NCI-H510A treated with DMSO at 0.1 percent for 48 hours (cell line): Measurements from ENCODE around the gene RPN1.
"Not testable (repeated sequence)": the region's sequence is repeated elsewhere in the genome, so short reads cannot be mapped to it uniquely, and the experiment has no call there.

Experiments used
- DNase-seq: peaks from one replicate; lab custom pipeline; 2025; lab: John Stamatoyannopoulos, UW

Gene RPN1

GRCh38 chr3:128609294-128609693, 41.3 kb downstream of the RPN1 start:
- no peak for DNase-seq

- DNase-seq, result no peak
These were observed 42.9 kb downstream of the RPN1 start for GRCh38 chr3:128607710-128608048.

- DNase-seq, result no peak
These were observed 44.5 kb downstream of the RPN1 start for GRCh38 chr3:128606094-128606493.

GRCh38 chr3:128605091-128606046, 45.2 kb downstream of the RPN1 start:
- DNase-seq, result no peak

GRCh38 chr3:128603811-128604775, 46.5 kb downstream of the RPN1 start:
- no peak for DNase-seq

GRCh38 chr3:128603313-128603712, 47.3 kb downstream of the RPN1 start:
- no peak for DNase-seq

GRCh38 chr3:128598884-128599664, 51.5 kb downstream of the RPN1 start:
- DNase-seq, result no peak

- DNase-seq, result no peak
These were observed 52.7 kb downstream of the RPN1 start for GRCh38 chr3:128597900-128598299.

GRCh38 chr3:128592864-128593263, 57.8 kb downstream of the RPN1 start:
- no peak for DNase-seq

- no peak for DNase-seq
These were observed 58.7 kb downstream of the RPN1 start for GRCh38 chr3:128591738-128592426.

- DNase-seq, result no peak
These were observed 59.7 kb downstream of the RPN1 start for GRCh38 chr3:128590948-128591347.

- not testable (repeated sequence) for DNase-seq
These were observed 60.6 kb downstream of the RPN1 start for GRCh38 chr3:128589985-128590384.

GRCh38 chr3:128588147-128588546, 62.5 kb downstream of the RPN1 start:
- DNase-seq, result no peak

- no peak for DNase-seq
These were observed 63.2 kb downstream of the RPN1 start for GRCh38 chr3:128587391-128587790.

GRCh38 chr3:128586932-128587331, 63.7 kb downstream of the RPN1 start:
- DNase-seq, result not testable (repeated sequence)

GRCh38 chr3:128586391-128586790, 64.2 kb downstream of the RPN1 start:
- not testable (repeated sequence) for DNase-seq

- DNase-seq, result no peak
These were observed 64.6 kb downstream of the RPN1 start for GRCh38 chr3:128585974-128586373.

- DNase-seq, result no peak
These were observed 65.4 kb downstream of the RPN1 start for GRCh38 chr3:128585189-128585588.

GRCh38 chr3:128584412-128585020, 66.1 kb downstream of the RPN1 start:
- peak; percentile 73 for DNase-seq

GRCh38 chr3:128581566-128581965, 69.1 kb downstream of the RPN1 start:
- DNase-seq, result no peak

GRCh38 chr3:128579927-128580326, 70.7 kb downstream of the RPN1 start:
- DNase-seq, result no peak
